ENCODE measurements around the gene IL1RAP. TPM values are rescaled to one million over a fixed set of nuclear protein-coding genes. Genes with fewer than 3 reads are reported as not detected.

IL1RAP gene
- total and polyA plus RNA-seq, 10 donors, result 1.1 to 47.4 (median 24.6) TPM

DNA sequence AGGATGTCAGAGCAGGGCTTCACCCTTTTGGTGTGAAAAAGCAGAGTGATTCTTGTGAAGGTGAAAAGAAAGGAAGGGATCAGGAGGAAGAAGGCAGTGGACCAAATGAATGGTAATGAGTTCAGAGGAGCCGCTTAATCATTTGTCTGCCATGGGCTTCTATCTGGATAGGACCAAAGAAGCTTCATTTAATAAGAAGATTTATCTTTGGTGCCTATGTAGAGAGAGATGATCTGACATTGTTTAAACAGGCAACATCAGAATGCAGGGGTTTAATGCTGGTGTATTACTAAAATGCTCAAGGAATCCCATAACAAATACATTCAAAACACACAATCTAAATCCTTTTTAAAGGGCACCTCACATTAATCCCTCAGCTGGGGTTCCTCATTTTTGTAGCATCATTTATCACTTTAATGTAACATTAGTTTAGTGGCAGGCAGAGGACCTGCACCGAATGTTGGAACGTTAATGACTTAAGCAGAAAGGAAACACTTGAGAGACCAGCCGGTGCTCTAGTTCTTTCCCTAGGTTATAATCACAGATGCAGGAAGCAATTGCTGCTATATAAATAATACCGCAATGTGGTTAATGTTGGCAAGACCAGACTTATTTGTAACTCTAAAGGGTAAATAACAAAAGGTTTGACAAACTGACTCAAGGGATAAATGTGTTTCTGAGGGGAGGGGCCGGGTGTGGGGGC, 27.9 kb upstream of the IL1RAP start:
- H3K36me3 ChIP-seq, result no peaks in the 10 kb centered on the region
- peaks cover 0 to 20% (median 7%) of the 10 kb centered on the region in 7 donors for H3K27me3 ChIP-seq (replicated peaks in 1 of 7)
- WGBS, 5 donors, result 15 to 17% (median 16%) methylated on average over 6 of the region's 6 CpGs
- intact Hi-C loops (cut with DNase I; ENCODE audit: low total_unique reads), result no loop called here
- no peak for DNase-seq
- no peaks in the 10 kb centered on the region for H3K4me1 ChIP-seq
- no peaks in the 10 kb centered on the region for H3K9me3 ChIP-seq
- TF ChIP-seq, protein P1, sequence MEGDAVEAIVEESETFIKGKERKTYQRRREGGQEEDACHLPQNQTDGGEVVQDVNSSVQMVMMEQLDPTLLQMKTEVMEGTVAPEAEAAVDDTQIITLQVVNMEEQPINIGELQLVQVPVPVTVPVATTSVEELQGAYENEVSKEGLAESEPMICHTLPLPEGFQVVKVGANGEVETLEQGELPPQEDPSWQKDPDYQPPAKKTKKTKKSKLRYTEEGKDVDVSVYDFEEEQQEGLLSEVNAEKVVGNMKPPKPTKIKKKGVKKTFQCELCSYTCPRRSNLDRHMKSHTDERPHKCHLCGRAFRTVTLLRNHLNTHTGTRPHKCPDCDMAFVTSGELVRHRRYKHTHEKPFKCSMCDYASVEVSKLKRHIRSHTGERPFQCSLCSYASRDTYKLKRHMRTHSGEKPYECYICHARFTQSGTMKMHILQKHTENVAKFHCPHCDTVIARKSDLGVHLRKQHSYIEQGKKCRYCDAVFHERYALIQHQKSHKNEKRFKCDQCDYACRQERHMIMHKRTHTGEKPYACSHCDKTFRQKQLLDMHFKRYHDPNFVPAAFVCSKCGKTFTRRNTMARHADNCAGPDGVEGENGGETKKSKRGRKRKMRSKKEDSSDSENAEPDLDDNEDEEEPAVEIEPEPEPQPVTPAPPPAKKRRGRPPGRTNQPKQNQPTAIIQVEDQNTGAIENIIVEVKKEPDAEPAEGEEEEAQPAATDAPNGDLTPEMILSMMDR (IDR thresholded peaks at IDR 0.05 in 8 of 11, conservative IDR thresholded peaks at IDR 0.05 in 3 of 11), result no peak
- TF ChIP-seq POLR2AphosphoS5 (IDR thresholded peaks at IDR 0.05), result no peak
- no peak for TF ChIP-seq POLR2A (IDR thresholded peaks at IDR 0.05)
- H3K4me3 ChIP-seq, result no peak overlapping the region
- H3K27ac ChIP-seq, result no peak overlapping the region

DNA sequence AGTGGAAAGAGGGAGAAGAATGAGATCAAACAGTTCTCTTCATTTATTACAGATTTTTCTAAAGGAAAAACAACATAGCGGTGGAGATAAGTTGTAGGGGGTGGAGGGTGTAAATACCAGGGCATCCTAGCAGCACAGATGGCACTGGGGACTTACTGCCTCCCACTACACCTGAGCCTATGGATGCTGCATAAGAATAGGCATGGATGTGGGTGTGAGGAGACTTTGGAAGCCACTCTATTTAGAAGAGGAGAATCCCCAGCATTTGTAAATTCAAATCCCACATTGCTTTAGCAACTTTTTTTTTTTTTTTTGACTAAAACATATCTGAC, 27.4 kb upstream of the IL1RAP start:
- peaks cover 0 to 20% (median 7%) of the 10 kb centered on the region in 7 donors for H3K27me3 ChIP-seq (replicated peaks in 1 of 7)
- WGBS, 5 donors, result 3 to 8% (median 4%) methylated on average over 1 of the region's 1 CpG
- no peaks in the 10 kb centered on the region for H3K36me3 ChIP-seq
- no peak for DNase-seq
- TF ChIP-seq POLR2A (IDR thresholded peaks at IDR 0.05) (no peak), POLR2AphosphoS5 (IDR thresholded peaks at IDR 0.05) (no peak)
- TF ChIP-seq, protein P1 (IDR thresholded peaks at IDR 0.05 in 8 of 11, conservative IDR thresholded peaks at IDR 0.05 in 3 of 11), result no peak
- no peaks in the 10 kb centered on the region for H3K9me3 ChIP-seq
- H3K4me3 ChIP-seq, result no peak overlapping the region
- H3K27ac ChIP-seq, result no peak overlapping the region
- H3K4me1 ChIP-seq, result no peaks in the 10 kb centered on the region
- intact Hi-C loops (cut with DNase I; ENCODE audit: low total_unique reads), result no loop called here

DNA sequence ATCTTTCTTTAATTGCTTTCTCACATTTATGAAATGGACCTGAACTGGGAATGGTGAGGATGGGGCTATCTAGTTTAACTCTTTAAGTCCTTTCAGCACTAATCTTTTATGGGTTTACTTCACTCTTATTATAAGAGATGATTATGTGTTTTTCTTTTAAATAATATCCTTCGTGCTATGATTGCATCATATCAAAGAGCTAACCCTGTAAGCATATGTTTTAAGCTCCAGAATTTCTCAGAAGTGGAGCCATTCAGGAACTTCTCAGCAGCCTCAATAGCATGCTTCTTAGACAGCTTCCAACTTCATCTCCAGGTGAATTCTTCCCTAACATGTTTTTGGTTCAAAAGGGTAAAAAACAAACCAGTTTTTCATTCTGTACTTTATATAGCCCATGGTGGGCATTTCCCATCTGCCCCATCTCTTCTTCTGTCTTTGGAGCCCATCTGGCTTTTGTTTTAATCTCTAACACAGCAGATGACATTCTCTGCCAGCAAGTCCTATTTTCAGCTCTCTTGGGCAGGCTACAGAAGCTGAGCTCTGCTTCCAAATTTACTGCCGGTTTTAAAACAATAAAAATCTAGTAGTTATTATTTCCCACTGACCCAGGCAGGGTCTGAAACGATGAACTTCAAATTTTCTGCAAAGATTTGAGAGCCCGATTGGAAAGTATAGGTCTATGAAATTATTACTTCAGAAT, 26.8 kb upstream of the IL1RAP start:
- no peak for TF ChIP-seq POLR2AphosphoS5 (IDR thresholded peaks at IDR 0.05)
- no peak for TF ChIP-seq POLR2A (IDR thresholded peaks at IDR 0.05)
- TF ChIP-seq, protein P1 (IDR thresholded peaks at IDR 0.05 in 8 of 11, conservative IDR thresholded peaks at IDR 0.05 in 3 of 11), result no peak
- Histone ChIP-seq H3K36me3 (no peaks in the 10 kb centered on the region), H3K27ac (no peak overlapping the region), H3K27me3 (replicated peaks in 1 of 7) (peaks cover 0 to 20% (median 7%) of the 10 kb centered on the region in 7 donors), H3K9me3 (no peaks in the 10 kb centered on the region), H3K4me1 (no peaks in the 10 kb centered on the region), H3K4me3 (no peak overlapping the region)
- intact Hi-C loops (cut with DNase I; ENCODE audit: low total_unique reads), result no loop called here
- DNase-seq, result no peak
- WGBS, 5 donors, result 74 to 85% (median 79%) methylated on average over 4 of the region's 4 CpGs

DNA sequence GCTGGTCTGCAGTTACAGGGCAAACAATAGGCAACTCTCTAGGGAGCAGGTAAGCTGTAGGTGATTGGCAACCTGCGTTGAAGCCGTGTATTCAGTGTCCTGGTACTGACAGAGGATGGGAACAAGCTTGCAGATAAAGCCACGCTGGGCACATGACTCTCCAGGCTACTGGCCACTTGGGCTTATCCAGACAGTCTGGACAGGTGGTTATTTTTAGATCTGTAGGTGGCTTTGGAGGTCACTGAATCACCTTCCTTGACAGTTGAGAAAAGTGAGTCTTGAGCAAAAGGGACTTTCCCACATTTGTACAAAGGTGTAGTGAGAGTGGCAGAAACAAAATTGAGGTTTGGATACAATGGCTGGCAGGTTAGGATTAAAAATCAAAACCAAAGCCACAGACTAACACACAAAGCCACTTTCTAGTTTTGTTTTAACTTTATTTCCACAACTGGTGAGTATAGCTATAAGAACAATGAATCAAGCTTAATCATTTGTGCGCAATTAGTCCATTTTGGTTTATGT, 22.3 kb upstream of the IL1RAP start:
- DNase-seq, result no peak
- intact Hi-C loops (cut with DNase I; ENCODE audit: low total_unique reads), result no loop called here
- Histone ChIP-seq H3K4me3 (no peak overlapping the region), H3K27ac (no peak overlapping the region), H3K9me3 (no peaks in the 10 kb centered on the region), H3K4me1 (no peaks in the 10 kb centered on the region), H3K36me3 (no peaks in the 10 kb centered on the region), H3K27me3 (replicated peaks in 1 of 7) (peaks cover 0 to 20% (median 7%) of the 10 kb centered on the region in 7 donors)
- WGBS, 5 donors, result 64 to 83% (median 80%) methylated on average over 4 of the region's 4 CpGs
- TF ChIP-seq POLR2A (IDR thresholded peaks at IDR 0.05) (no peak), POLR2AphosphoS5 (IDR thresholded peaks at IDR 0.05) (no peak)
- TF ChIP-seq, protein P1 (IDR thresholded peaks at IDR 0.05 in 8 of 11, conservative IDR thresholded peaks at IDR 0.05 in 3 of 11), result no peak

Measured in spleen (tissue), 11 donors.